GM12878 (cell line): ENCODE data around the gene EEPD1. TPM values are rescaled to one million over a fixed set of nuclear protein-coding genes. Genes with fewer than 3 reads are reported as not detected.

Experiments used
- ATAC-seq: fragments of 200-7000 bp; cut with Tn5 transposase; 3 replicates; pipeline ENCODE4 v1.9.1; 2020; ENCODE audit warnings: mild to moderate bottlenecking, moderate library complexity
- BruUV-seq: library from RNA; stranded (reverse); fragments of 400-500 nt; replicated peaks from 2 replicates; lab custom pipeline; 2021; lab: Mats Ljungman, UMichigan
- CTCF ChIA-PET: fragments of 300-600 bp; sonication (Branson Sonifier 250); formaldehyde crosslinking; extraction: SDS; loops from one replicate; lab custom pipeline; 2021; ENCODE audit warnings: inconsistent platforms; lab: Yijun Ruan, JAX
- POLR2A ChIA-PET: fragments of 350-600 bp; formaldehyde crosslinking; extraction: SDS; loops from one replicate; lab custom pipeline; 2021; ENCODE audit warnings: inconsistent platforms; lab: Charles Lee
- RAD21 ChIA-PET: fragments of 300-600 bp; sonication (Branson Sonifier 250); formaldehyde crosslinking; loops from one replicate; lab custom pipeline; 2023; ENCODE audit warnings: antibody characterized with exemption; ENCODE audit not compliant: unreplicated experiment; lab: Charles Lee
- SMC1A ChIA-PET: fragments of 300-600 bp; sonication (Branson Sonifier 250); formaldehyde crosslinking; loops from one replicate; lab custom pipeline; 2023; ENCODE audit not compliant: unreplicated experiment, uncharacterized antibody; lab: Charles Lee
- DNase-seq: peaks from one replicate; pipeline ENCODE4 v3.0.0-alpha.2; 2011; ENCODE audit warnings: low read depth, low spot score
- FAIRE-seq: peaks from 3 replicates; lab custom pipeline; 2011; peaks lifted over from hg19 to GRCh38; lab: Jason Lieb, UNC
- H2AFZ ChIP-seq: 2 replicates; pipeline ENCODE4 v1.6.0; 2011; ENCODE audit warnings: low read depth, low read length, control low read depth; ENCODE audit not compliant: control insufficient read depth
- H3K27ac ChIP-seq: 2 replicates; pipeline ENCODE4 v1.5.1; 2011; ENCODE audit warnings: control low read depth; ENCODE audit not compliant: control insufficient read depth, insufficient read depth
- H3K27me3 ChIP-seq, 2 experiments: replicated peaks in 1 of 2; 2 replicates each; pipeline versions ENCODE4 v1.6.0 to v1.6.1; 2011; ENCODE audit warnings: low read length in 1 of 2; ENCODE audit not compliant: control insufficient read depth in 2 of 2, insufficient read depth in 2 of 2
- H3K36me3 ChIP-seq, 2 experiments: 2 replicates each; pipeline ENCODE4 v1.5.1; 2011; ENCODE audit warnings: low read length in 1 of 2; ENCODE audit not compliant: control insufficient read depth in 2 of 2, insufficient read depth in 2 of 2
- H3K4me1 ChIP-seq: 2 replicates; pipeline ENCODE4 v1.6.1; 2011; ENCODE audit warnings: mild to moderate bottlenecking, low read length, moderate library complexity, mixed read lengths; ENCODE audit not compliant: control insufficient read depth, insufficient read depth
- H3K4me2 ChIP-seq: 2 replicates; pipeline ENCODE4 v1.6.0; 2011; ENCODE audit warnings: control low read depth; ENCODE audit not compliant: control insufficient read depth, insufficient read depth
- H3K4me3 ChIP-seq: fragments of 200-600 bp; sonication (generic); 2 replicates; pipeline ENCODE4 v1.5.1; 2016
- H3K79me2 ChIP-seq: 2 replicates; pipeline ENCODE4 v1.6.0; 2011; ENCODE audit warnings: low read length; ENCODE audit not compliant: control insufficient read depth, insufficient read depth
- H3K9ac ChIP-seq: 2 replicates; pipeline ENCODE4 v1.8.0; 2011; ENCODE audit warnings: low read length, control low read depth, mixed read lengths; ENCODE audit not compliant: control insufficient read depth, insufficient read depth
- H3K9me3 ChIP-seq: replicated peaks from 3 replicates; pipeline ENCODE4 v1.5.1; 2011; ENCODE audit warnings: mild to moderate bottlenecking, low read length; ENCODE audit not compliant: control insufficient read depth, insufficient read depth
- H4K20me1 ChIP-seq: 2 replicates; pipeline ENCODE4 v1.6.0; 2011; ENCODE audit not compliant: control insufficient read depth, insufficient read depth
- BHLHE40 ChIP-seq, 2 experiments: fragments of 450-650 bp in 1 of 2; IDR thresholded peaks; 2 replicates each; pipeline ENCODE4 v1.6.1; 2011 to 2017; ENCODE audit warnings: low read depth in 2 of 2, borderline replicate concordance in 1 of 2, improper control_type of control experiment in 1 of 2, low read length in 1 of 2, mild to moderate bottlenecking in 1 of 2
- CEBPB ChIP-seq, 2 experiments: fragments of 150-350 bp in 1 of 2; IDR thresholded peaks; 2 replicates each; pipeline ENCODE4 v1.6.1; 2012 to 2014; ENCODE audit warnings: low read depth in 2 of 2, low read length in 2 of 2, borderline replicate concordance in 1 of 2, inconsistent platforms in 1 of 2
- EED ChIP-seq: sonication (generic); IDR thresholded peaks from 2 replicates; pipeline ENCODE4 v1.6.1; 2016; ENCODE audit warnings: antibody characterized with exemption, low read depth
- HCFC1 ChIP-seq: fragments of 150-350 bp; IDR thresholded peaks from 2 replicates; pipeline ENCODE4 v1.6.1; 2014; ENCODE audit warnings: low read length
- STAT1 ChIP-seq: fragments of 450-650 bp; conservative IDR thresholded peaks from 2 replicates; pipeline ENCODE4 v1.6.1; 2014; ENCODE audit warnings: antibody characterized with exemption, mild to moderate bottlenecking
- TCF12 ChIP-seq: IDR thresholded peaks from 2 replicates; pipeline ENCODE4 v1.6.1; 2011; ENCODE audit warnings: low read depth, mild to moderate bottlenecking, low read length
- WGBS: methylation state at CpG from one replicate; pipeline ENCODE4 v1.1.6; 2016; ENCODE audit warnings: low lambda C conversion rate; ENCODE audit not compliant: insufficient replicate concordance, insufficient coverage; ENCODE audit errors: missing lambda C conversion rate; 5-methylcytosine and 5-hydroxymethylcytosine counted together
- in situ Hi-C: fragments of 300-500 bp; cut with MboI; formaldehyde crosslinking; loops from 9 replicates; pipeline ENCODE4 v1.14.3; 2018; ENCODE audit warnings: mixed read lengths
- intact Hi-C: fragments of 100-400 bp; cut with micrococcal nuclease; formaldehyde crosslinking; loops from one replicate; pipeline ENCODE4 v1.14.2; 2022; ENCODE audit not compliant: unreplicated experiment
- polyA plus RNA-seq, 11 experiments: library from polyadenylated mRNA; depleted of rRNA in 4 of 11; unstranded in 6 of 11; stranded (reverse) in 5 of 11; fragments of >200 nt; fragmentation: Nextera tagmentation in 4 of 11; fragmentation: Illumina TruSeq in 1 of 11; extraction: Ambion mirVana in 4 of 11; extraction: Trizol in 1 of 11; gene quantifications; 1 replicate in 1 of 11; 2 replicates in 10 of 11; pipeline versions ENCODE4 v1.2.1 to v1.2.3, GENCODE V29; 2011 to 2016; ENCODE audit warnings: inconsistent platforms in 2 of 11, missing spikeins in 2 of 11, low read depth in 1 of 11
- total RNA-seq, 4 experiments: library from RNA; depleted of rRNA in 3 of 4; stranded (reverse); fragments of >200 nt in 3 of 4; fragmentation: Illumina TruSeq in 1 of 4; extraction: Trizol in 1 of 4; gene quantifications; 2 replicates each; pipeline versions ENCODE4 v1.2.1 to v1.2.3, GENCODE V29; 2013 to 2021

EEPD1 gene
- total and polyA plus RNA-seq, 10 of the 15 experiments (the other 5 are each of a cell fraction or from before 2014, with no cell fraction given), result 0.24 to 2.8 (median 0.86) TPM; not detected in 1

GRCh38 chr7:36107926-36108631 lies 45.0 kb upstream of the EEPD1 start:
- H3K36me3 ChIP-seq, result no peaks in the 10 kb centered on the region
- no peaks in the 10 kb centered on the region for H4K20me1 ChIP-seq
- POLR2A ChIA-PET, result no interaction called here
- no peaks in the 10 kb centered on the region for H3K4me1 ChIP-seq
- 25% methylated on average over 4 of the region's 4 CpGs for WGBS
- no peak for FAIRE-seq
- no peak overlapping the region for H2AFZ ChIP-seq
- no peak overlapping the region for H3K9ac ChIP-seq
- DNase-seq, result no peak
- no peak overlapping the region for H3K4me2 ChIP-seq
- BruUV-seq, result no TSS peak
- RAD21 ChIA-PET, result no interaction called here
- H3K9me3 ChIP-seq, result no peaks in the 10 kb centered on the region; the same call in 2 of the 3 replicates
- H3K27me3 ChIP-seq, result peaks cover 0 to 6% of the 10 kb centered on the region in 2 experiments; a peak in 3 of 4 replicates
- in situ Hi-C loops (no loop called here), intact Hi-C loops (no loop called here)
- no peak for ATAC-seq
- no peaks in the 10 kb centered on the region for H3K79me2 ChIP-seq
- no peak overlapping the region for H3K27ac ChIP-seq
- no peak for TF ChIP-seq CEBPB (IDR thresholded peaks at IDR 0.05; ENCODE audit: borderline replicate concordance in 1 of 2, low read depth in 2 of 2, low read length in 2 of 2)
- CTCF ChIA-PET, result no interaction called here
- SMC1A ChIA-PET, result no interaction called here
- H3K4me3 ChIP-seq, result no peak overlapping the region

GRCh38 chr7:36109013-36109627 lies 43.9 kb upstream of the EEPD1 start:
- SMC1A ChIA-PET, result no interaction called here
- in situ Hi-C loops (no loop called here), intact Hi-C loops (no loop called here)
- FAIRE-seq (no peak), ATAC-seq (no peak), DNase-seq (no peak)
- H3K27ac ChIP-seq, result no peak overlapping the region
- peaks cover 0 to 6% of the 10 kb centered on the region in 2 experiments; a peak in 3 of 4 replicates for H3K27me3 ChIP-seq
- H3K9ac ChIP-seq, result no peak overlapping the region
- CTCF ChIA-PET, result no interaction called here
- H3K79me2 ChIP-seq, result no peaks in the 10 kb centered on the region
- no peak overlapping the region for H2AFZ ChIP-seq
- BruUV-seq, result no TSS peak
- no peaks in the 10 kb centered on the region; the same call in 2 of the 3 replicates for H3K9me3 ChIP-seq
- no peaks in the 10 kb centered on the region for H3K36me3 ChIP-seq
- POLR2A ChIA-PET, result no interaction called here
- no peak for TF ChIP-seq STAT1
- TF ChIP-seq BHLHE40 (IDR thresholded peaks at IDR 0.05; ENCODE audit: borderline replicate concordance in 1 of 2, low read depth in 2 of 2, low read length in 1 of 2), result no peak
- no peak for TF ChIP-seq HCFC1
- no peak for TF ChIP-seq TCF12
- no peak for TF ChIP-seq EED
- no peaks in the 10 kb centered on the region for H4K20me1 ChIP-seq
- H3K4me1 ChIP-seq, result no peaks in the 10 kb centered on the region
- RAD21 ChIA-PET, result no interaction called here
- no peak overlapping the region for H3K4me2 ChIP-seq
- H3K4me3 ChIP-seq, result no peak overlapping the region
- 50% methylated on average over 6 of the region's 6 CpGs for WGBS
